SK-N-SH treated with all-trans-retinoic acid at 6 μM for 48 hours (cell line): ENCODE results near the gene POU2AF3.

ENCODE experiments used
- ATAC-seq: fragments of 200-7000 bp; cut with Tn5 transposase; 3 replicates; pipeline ENCODE4 v1.9.1; 2020; ENCODE audit warnings: mild to moderate bottlenecking, moderate library complexity
- ARNTL ChIP-seq: fragments of 450-650 bp; formaldehyde crosslinking; IDR thresholded peaks from 2 replicates; pipeline ENCODE4 v1.5.0; 2020; ENCODE audit warnings: low read depth, mild to moderate bottlenecking, moderate library complexity, borderline replicate concordance
- BACH2 ChIP-seq: fragments of 250-450 bp; sonication (Bioruptor Pico); IDR thresholded peaks from 2 replicates; pipeline ENCODE4 v1.9.0; 2021; ENCODE audit warnings: mild to moderate bottlenecking, borderline replicate concordance
- CSDC2 ChIP-seq: fragments of 250-450 bp; sonication (Bioruptor Pico); IDR thresholded peaks from 2 replicates; pipeline ENCODE4 v1.5.0; 2020; ENCODE audit warnings: mild to moderate bottlenecking, moderate library complexity
- CSRNP3 ChIP-seq: fragments of 250-450 bp; sonication (Bioruptor Pico); IDR thresholded peaks from 2 replicates; pipeline ENCODE4 v1.5.1; 2021; ENCODE audit warnings: mild to moderate bottlenecking, moderate library complexity
- ESRRG ChIP-seq: fragments of 250-450 bp; sonication (Bioruptor Pico); IDR thresholded peaks from 2 replicates; pipeline ENCODE4 v1.6.1; 2021; ENCODE audit warnings: mild to moderate bottlenecking
- GLIS3 ChIP-seq: fragments of 250-450 bp; sonication (Bioruptor Pico); IDR thresholded peaks from 2 replicates; pipeline ENCODE4 v1.5.0; 2020; ENCODE audit warnings: mild to moderate bottlenecking, moderate library complexity
- ISL1 ChIP-seq: fragments of 250-450 bp; sonication (Bioruptor Pico); IDR thresholded peaks from 2 replicates; pipeline ENCODE4 v2.1.2; 2022; ENCODE audit warnings: mild to moderate bottlenecking, moderate library complexity
- OSR1 ChIP-seq: fragments of 250-450 bp; sonication (Bioruptor Pico); IDR thresholded peaks from 2 replicates; pipeline ENCODE4 v1.8.0; 2022; ENCODE audit warnings: moderate library complexity, mild to moderate bottlenecking, inconsistent platforms
- PATZ1 ChIP-seq: fragments of 250-450 bp; sonication (Bioruptor Pico); IDR thresholded peaks from 2 replicates; pipeline ENCODE4 v1.8.0; 2020; ENCODE audit warnings: mild to moderate bottlenecking, moderate library complexity, borderline replicate concordance
- PPARA ChIP-seq: fragments of 250-450 bp; sonication (Bioruptor Pico); IDR thresholded peaks from 2 replicates; pipeline ENCODE4 v1.5.0; 2020; ENCODE audit warnings: mild to moderate bottlenecking, borderline replicate concordance
- RARB ChIP-seq: fragments of 250-450 bp; sonication (Bioruptor Pico); IDR thresholded peaks from 2 replicates; pipeline ENCODE4 v1.8.0; 2021; ENCODE audit warnings: mild to moderate bottlenecking, moderate library complexity
- TCF4 ChIP-seq: fragments of 250-450 bp; sonication (Bioruptor Pico); IDR thresholded peaks from 2 replicates; pipeline ENCODE4 v1.8.0; 2021; ENCODE audit warnings: mild to moderate bottlenecking, moderate library complexity, borderline replicate concordance
- TOX ChIP-seq: fragments of 250-450 bp; sonication (Bioruptor Pico); IDR thresholded peaks from 2 replicates; pipeline ENCODE4 v1.8.0; 2021; ENCODE audit warnings: mild to moderate bottlenecking, moderate library complexity, borderline replicate concordance
- ZC3H10 ChIP-seq: fragments of 250-450 bp; sonication (Bioruptor Pico); IDR thresholded peaks from 2 replicates; pipeline ENCODE4 v1.5.1; 2021; ENCODE audit warnings: mild to moderate bottlenecking, moderate library complexity
- ZFP3 ChIP-seq: fragments of 250-450 bp; sonication (Bioruptor Pico); IDR thresholded peaks from 2 replicates; pipeline ENCODE4 v1.5.0; 2020; ENCODE audit warnings: mild to moderate bottlenecking, moderate library complexity
- ZFP30 ChIP-seq: fragments of 450-650 bp; formaldehyde crosslinking; IDR thresholded peaks from 2 replicates; pipeline ENCODE4 v1.5.0; 2022; ENCODE audit warnings: mild to moderate bottlenecking, moderate library complexity
- ZNF565 ChIP-seq: fragments of 450-650 bp; formaldehyde crosslinking; conservative IDR thresholded peaks from 2 replicates; pipeline ENCODE4 v1.5.0; 2020; ENCODE audit warnings: low read depth, mild to moderate bottlenecking, moderate library complexity
- ZNF70 ChIP-seq: fragments of 450-650 bp; formaldehyde crosslinking; IDR thresholded peaks from 2 replicates; pipeline ENCODE4 v1.5.0; 2020; ENCODE audit warnings: mild to moderate bottlenecking, moderate library complexity
- ZNF8 ChIP-seq: fragments of 450-650 bp; formaldehyde crosslinking; IDR thresholded peaks from 2 replicates; pipeline ENCODE4 v1.5.0; 2020; ENCODE audit warnings: mild to moderate bottlenecking, moderate library complexity
- TF ChIP-seq, protein P1 (sequence below): fragments of 250-450 bp; sonication (Bioruptor Pico); IDR thresholded peaks from 2 replicates; pipeline ENCODE4 v1.5.1; 2020; ENCODE audit warnings: low read depth, mild to moderate bottlenecking, moderate library complexity
- TF ChIP-seq, protein P2 (sequence below): fragments of 250-450 bp; sonication (Bioruptor Pico); IDR thresholded peaks from 2 replicates; pipeline ENCODE4 v1.8.0; 2021; ENCODE audit warnings: low read depth, mild to moderate bottlenecking, moderate library complexity, borderline replicate concordance
- TF ChIP-seq, protein P3 (sequence below): fragments of 250-450 bp; sonication (Bioruptor Pico); IDR thresholded peaks from 2 replicates; pipeline ENCODE4 v1.5.0; 2020; ENCODE audit warnings: mild to moderate bottlenecking, moderate library complexity

Gene POU2AF3

GRCh38 chr11:111349191-111349695 lies 50.9 kb downstream of the POU2AF3 start:
- no peak for ATAC-seq
- TF ChIP-seq, protein P1, sequence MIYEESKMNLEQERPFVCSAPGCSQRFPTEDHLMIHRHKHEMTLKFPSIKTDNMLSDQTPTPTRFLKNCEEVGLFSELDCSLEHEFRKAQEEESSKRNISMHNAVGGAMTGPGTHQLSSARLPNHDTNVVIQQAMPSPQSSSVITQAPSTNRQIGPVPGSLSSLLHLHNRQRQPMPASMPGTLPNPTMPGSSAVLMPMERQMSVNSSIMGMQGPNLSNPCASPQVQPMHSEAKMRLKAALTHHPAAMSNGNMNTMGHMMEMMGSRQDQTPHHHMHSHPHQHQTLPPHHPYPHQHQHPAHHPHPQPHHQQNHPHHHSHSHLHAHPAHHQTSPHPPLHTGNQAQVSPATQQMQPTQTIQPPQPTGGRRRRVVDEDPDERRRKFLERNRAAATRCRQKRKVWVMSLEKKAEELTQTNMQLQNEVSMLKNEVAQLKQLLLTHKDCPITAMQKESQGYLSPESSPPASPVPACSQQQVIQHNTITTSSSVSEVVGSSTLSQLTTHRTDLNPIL (CRISPR knock-in tag), result no peak
- TF ChIP-seq ARNTL (CRISPR knock-in tag) (no peak), TCF4 (CRISPR knock-in tag) (no peak), GLIS3 (CRISPR knock-in tag) (no peak), BACH2 (CRISPR knock-in tag) (no peak), CSDC2 (CRISPR knock-in tag) (no peak), CSRNP3 (CRISPR knock-in tag) (no peak), ZC3H10 (CRISPR knock-in tag) (no peak), OSR1 (CRISPR knock-in tag) (no peak), ZNF70 (CRISPR knock-in tag) (no peak), ZFP30 (no peak), PATZ1 (CRISPR knock-in tag) (no peak), RARB (no peak), ESRRG (CRISPR knock-in tag) (no peak), ZFP3 (CRISPR knock-in tag) (no peak), TOX (no peak), PPARA (CRISPR knock-in tag) (no peak), ZNF8 (CRISPR knock-in tag) (no peak)
- TF ChIP-seq, protein P2, sequence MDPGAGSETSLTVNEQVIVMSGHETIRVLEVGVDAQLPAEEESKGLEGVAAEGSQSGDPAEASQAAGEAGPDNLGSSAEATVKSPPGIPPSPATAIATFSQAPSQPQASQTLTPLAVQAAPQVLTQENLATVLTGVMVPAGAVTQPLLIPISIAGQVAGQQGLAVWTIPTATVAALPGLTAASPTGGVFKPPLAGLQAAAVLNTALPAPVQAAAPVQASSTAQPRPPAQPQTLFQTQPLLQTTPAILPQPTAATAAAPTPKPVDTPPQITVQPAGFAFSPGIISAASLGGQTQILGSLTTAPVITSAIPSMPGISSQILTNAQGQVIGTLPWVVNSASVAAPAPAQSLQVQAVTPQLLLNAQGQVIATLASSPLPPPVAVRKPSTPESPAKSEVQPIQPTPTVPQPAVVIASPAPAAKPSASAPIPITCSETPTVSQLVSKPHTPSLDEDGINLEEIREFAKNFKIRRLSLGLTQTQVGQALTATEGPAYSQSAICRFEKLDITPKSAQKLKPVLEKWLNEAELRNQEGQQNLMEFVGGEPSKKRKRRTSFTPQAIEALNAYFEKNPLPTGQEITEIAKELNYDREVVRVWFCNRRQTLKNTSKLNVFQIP (CRISPR knock-in tag), result no peak
- TF ChIP-seq, protein P3, sequence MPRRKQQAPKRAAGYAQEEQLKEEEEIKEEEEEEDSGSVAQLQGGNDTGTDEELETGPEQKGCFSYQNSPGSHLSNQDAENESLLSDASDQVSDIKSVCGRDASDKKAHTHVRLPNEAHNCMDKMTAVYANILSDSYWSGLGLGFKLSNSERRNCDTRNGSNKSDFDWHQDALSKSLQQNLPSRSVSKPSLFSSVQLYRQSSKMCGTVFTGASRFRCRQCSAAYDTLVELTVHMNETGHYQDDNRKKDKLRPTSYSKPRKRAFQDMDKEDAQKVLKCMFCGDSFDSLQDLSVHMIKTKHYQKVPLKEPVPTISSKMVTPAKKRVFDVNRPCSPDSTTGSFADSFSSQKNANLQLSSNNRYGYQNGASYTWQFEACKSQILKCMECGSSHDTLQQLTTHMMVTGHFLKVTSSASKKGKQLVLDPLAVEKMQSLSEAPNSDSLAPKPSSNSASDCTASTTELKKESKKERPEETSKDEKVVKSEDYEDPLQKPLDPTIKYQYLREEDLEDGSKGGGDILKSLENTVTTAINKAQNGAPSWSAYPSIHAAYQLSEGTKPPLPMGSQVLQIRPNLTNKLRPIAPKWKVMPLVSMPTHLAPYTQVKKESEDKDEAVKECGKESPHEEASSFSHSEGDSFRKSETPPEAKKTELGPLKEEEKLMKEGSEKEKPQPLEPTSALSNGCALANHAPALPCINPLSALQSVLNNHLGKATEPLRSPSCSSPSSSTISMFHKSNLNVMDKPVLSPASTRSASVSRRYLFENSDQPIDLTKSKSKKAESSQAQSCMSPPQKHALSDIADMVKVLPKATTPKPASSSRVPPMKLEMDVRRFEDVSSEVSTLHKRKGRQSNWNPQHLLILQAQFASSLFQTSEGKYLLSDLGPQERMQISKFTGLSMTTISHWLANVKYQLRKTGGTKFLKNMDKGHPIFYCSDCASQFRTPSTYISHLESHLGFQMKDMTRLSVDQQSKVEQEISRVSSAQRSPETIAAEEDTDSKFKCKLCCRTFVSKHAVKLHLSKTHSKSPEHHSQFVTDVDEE (CRISPR knock-in tag), result no peak

GRCh38 chr11:111350811-111351210 lies 52.5 kb downstream of the POU2AF3 start:
- ATAC-seq, result no peak

More at GRCh38 chr11:111350811-111351210, 52.5 kb downstream of the POU2AF3 start:
- TF ChIP-seq ESRRG (CRISPR knock-in tag) (no peak), RARB (no peak), ARNTL (CRISPR knock-in tag) (no peak), GLIS3 (CRISPR knock-in tag) (no peak), ISL1 (CRISPR knock-in tag) (no peak), OSR1 (CRISPR knock-in tag) (no peak), ZFP3 (CRISPR knock-in tag) (no peak), ZNF565 (no peak), ZNF8 (CRISPR knock-in tag) (no peak), TCF4 (CRISPR knock-in tag) (no peak)
- TF ChIP-seq, protein P2 (CRISPR knock-in tag), result no peak
